Natural killer cell (primary cell): Measurements from ENCODE around the gene GNG8. TPM values are rescaled to one million over a fixed set of nuclear protein-coding genes. Genes with fewer than 3 reads are reported as not detected.
A peak's percentile ranks its signal among the peaks of the same experiment; 100 is the strongest.

ENCODE experiments used
- ATAC-seq, 3 donors: fragments of 150-1000 bp in 2 of 3; fragments of 200-7000 bp in 1 of 3; cut with Tn5 transposase; 1 replicate in 1 of 3; 2 replicates in 2 of 3; pipeline ENCODE4 v1.10.0; 2021; ENCODE audit warnings: mild to moderate bottlenecking in 2 of 3, moderate library complexity in 2 of 3
- DNase-seq, 2 donors: peaks; one replicate each; pipeline versions ENCODE4 v3.0.0 to v3.0.0-alpha.2; 2013 to 2021; ENCODE audit warnings: mixed read lengths in 1 of 2
- H3K27ac ChIP-seq: one replicate; pipeline ENCODE4 v1.5.1; 2013; ENCODE audit warnings: mild to moderate bottlenecking, low read length
- H3K27me3 ChIP-seq: one replicate; pipeline ENCODE4 v1.6.1; 2013; ENCODE audit warnings: low read length; ENCODE audit not compliant: control insufficient read depth, insufficient read depth
- H3K36me3 ChIP-seq: one replicate; pipeline ENCODE4 v1.6.1; 2013; ENCODE audit warnings: low read length; ENCODE audit not compliant: control insufficient read depth, insufficient read depth
- H3K4me1 ChIP-seq: one replicate; pipeline ENCODE4 v1.6.1; 2013; ENCODE audit warnings: low read length; ENCODE audit not compliant: control insufficient read depth, insufficient read depth
- H3K4me3 ChIP-seq: one replicate; pipeline ENCODE4 v1.5.1; 2013; ENCODE audit warnings: low read length
- H3K9me3 ChIP-seq: one replicate; pipeline ENCODE4 v1.6.1; 2013; ENCODE audit warnings: low read length; ENCODE audit not compliant: control insufficient read depth, insufficient read depth
- H3K27ac Mint-ChIP-seq, 2 donors: one replicate each; pipeline ENCODE4 v1.8.0; 2022; ENCODE audit warnings: mild to moderate bottlenecking in 2 of 2, mixed read lengths in 2 of 2, moderate library complexity in 1 of 2
- H3K27me3 Mint-ChIP-seq, 2 donors: one replicate each; pipeline ENCODE4 v1.8.0; 2022; ENCODE audit warnings: low read depth in 2 of 2, mixed read lengths in 2 of 2
- H3K36me3 Mint-ChIP-seq: one replicate; pipeline ENCODE4 v1.8.0; 2022; ENCODE audit warnings: mixed read lengths
- H3K4me1 Mint-ChIP-seq, 2 donors: one replicate each; pipeline ENCODE4 v1.8.0; 2022; ENCODE audit warnings: mixed read lengths in 2 of 2
- H3K4me3 Mint-ChIP-seq: one replicate; pipeline ENCODE4 v1.8.0; 2022; ENCODE audit warnings: mild to moderate bottlenecking, moderate library complexity, mixed read lengths
- H3K9me3 Mint-ChIP-seq, 2 donors: one replicate each; pipeline ENCODE4 v1.8.0; 2022; ENCODE audit warnings: mixed read lengths in 2 of 2
- WGBS: methylation state at CpG from one replicate; pipeline ENCODE4 v1.1.7; 2013; ENCODE audit warnings: missing lambda C conversion rate; ENCODE audit not compliant: insufficient coverage; 5-methylcytosine and 5-hydroxymethylcytosine counted together
- intact Hi-C: fragments of 100-400 bp; cut with micrococcal nuclease; formaldehyde crosslinking; loops from one replicate; pipeline ENCODE4 v1.14.2; 2022
- total RNA-seq, 4 donors: library from RNA; stranded (reverse); fragments of 120-200 nt in 1 of 4; gene quantifications; one replicate each; pipeline versions ENCODE4 v1.2.3 to v1.2.4, GENCODE V29; 2013 to 2022
- TF ChIP-seq, protein P1 (sequence below): fragments of 200-600 bp; IDR thresholded peaks from one replicate; pipeline ENCODE4 v1.8.0; 2022; ENCODE audit warnings: antibody characterized with exemption

The GNG8 gene
- total RNA-seq, 3 donors from 2014 or later (not counting 1 experiment from before 2014, with no cell fraction given), result not detected

DNA sequence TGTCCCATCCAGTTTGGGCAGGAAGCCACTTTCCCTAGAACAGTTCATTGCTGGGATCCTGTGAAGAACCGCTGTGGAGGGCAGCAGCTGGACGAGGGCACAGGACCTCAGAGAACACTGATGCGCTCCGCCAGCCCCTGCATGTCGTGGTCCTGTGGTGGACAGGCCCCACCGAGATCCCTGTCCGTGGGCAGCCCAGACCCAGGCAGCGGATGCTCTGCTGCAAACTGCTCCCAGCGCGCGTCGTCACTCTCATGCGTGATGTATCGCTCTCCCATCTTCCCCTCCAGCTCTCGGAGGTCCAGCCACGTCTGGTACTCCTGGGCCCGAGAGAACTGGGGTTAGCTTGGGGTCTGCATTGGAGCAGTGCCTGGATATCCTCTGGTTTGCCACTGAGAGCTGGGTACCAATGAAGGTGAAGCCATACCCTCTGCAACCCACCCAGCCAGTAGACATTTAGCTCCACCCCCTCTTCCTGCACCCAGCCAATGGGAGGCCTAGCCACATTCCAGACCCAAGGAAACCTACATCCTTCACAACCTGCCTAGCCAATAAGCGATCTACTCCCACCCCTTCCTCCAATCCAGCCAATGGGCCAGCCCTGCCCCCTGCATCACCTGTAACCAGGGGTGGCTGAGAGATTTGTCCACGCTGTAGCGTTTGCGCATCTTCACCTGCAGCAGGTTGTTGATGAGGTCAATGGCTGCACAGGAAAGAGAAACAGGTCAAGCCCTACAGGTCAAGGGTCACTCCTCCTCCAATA, 38.6 kb upstream of the GNG8 start:
- TF ChIP-seq, protein P1, sequence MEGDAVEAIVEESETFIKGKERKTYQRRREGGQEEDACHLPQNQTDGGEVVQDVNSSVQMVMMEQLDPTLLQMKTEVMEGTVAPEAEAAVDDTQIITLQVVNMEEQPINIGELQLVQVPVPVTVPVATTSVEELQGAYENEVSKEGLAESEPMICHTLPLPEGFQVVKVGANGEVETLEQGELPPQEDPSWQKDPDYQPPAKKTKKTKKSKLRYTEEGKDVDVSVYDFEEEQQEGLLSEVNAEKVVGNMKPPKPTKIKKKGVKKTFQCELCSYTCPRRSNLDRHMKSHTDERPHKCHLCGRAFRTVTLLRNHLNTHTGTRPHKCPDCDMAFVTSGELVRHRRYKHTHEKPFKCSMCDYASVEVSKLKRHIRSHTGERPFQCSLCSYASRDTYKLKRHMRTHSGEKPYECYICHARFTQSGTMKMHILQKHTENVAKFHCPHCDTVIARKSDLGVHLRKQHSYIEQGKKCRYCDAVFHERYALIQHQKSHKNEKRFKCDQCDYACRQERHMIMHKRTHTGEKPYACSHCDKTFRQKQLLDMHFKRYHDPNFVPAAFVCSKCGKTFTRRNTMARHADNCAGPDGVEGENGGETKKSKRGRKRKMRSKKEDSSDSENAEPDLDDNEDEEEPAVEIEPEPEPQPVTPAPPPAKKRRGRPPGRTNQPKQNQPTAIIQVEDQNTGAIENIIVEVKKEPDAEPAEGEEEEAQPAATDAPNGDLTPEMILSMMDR, result no peak
- no peak for ATAC-seq
- 97% methylated on average over 21 of the region's 21 CpGs for WGBS
- no peaks in the 10 kb centered on the region for H3K36me3 Mint-ChIP-seq
- DNase-seq, result no peak
- Histone ChIP-seq H3K36me3 (peaks cover 66% of the 10 kb centered on the region), H3K4me3 (no peak overlapping the region), H3K4me1 (no peaks in the 10 kb centered on the region), H3K27ac (no peak overlapping the region), H3K9me3 (no peaks in the 10 kb centered on the region), H3K27me3 (no peaks in the 10 kb centered on the region)
- H3K27ac Mint-ChIP-seq, result peak overlapping the region; percentile 38 to 64
- intact Hi-C loops, result no loop called here
- H3K9me3 Mint-ChIP-seq, result no peaks in the 10 kb centered on the region
- H3K27me3 Mint-ChIP-seq, result no peaks in the 10 kb centered on the region
- no peak overlapping the region for H3K4me3 Mint-ChIP-seq
- H3K4me1 Mint-ChIP-seq, result peaks cover 6 to 21% of the 10 kb centered on the region in 2 donors

DNA sequence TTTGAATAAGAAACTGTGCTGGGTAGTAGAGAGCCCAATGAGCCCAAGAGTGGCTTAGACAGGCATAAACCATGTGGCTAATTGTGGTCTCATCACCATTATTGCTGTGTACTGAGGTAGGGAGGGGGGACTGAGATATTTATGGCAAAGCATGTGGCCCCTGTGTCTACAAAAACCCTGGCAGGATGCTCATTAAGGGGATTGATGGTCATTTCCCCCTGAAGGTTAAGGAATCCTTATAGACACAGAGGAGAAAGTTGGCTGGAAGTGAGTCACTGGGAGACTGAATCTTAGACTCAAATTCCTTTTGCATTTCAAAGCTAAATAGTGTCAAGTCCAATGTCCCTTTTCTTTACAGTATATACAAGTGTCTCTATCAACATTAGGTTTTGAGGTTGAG, 34.8 kb upstream of the GNG8 start:
- Mint-ChIP-seq H3K4me3 (no peak overlapping the region), H3K27me3 (no peaks in the 10 kb centered on the region), H3K4me1 (peaks cover 0 to 6% of the 10 kb centered on the region in 2 donors), H3K27ac (peak overlapping the region; percentile 14 to 58), H3K9me3 (no peaks in the 10 kb centered on the region), H3K36me3 (no peaks in the 10 kb centered on the region)
- intact Hi-C loops, result no loop called here
- H3K9me3 ChIP-seq, result no peaks in the 10 kb centered on the region
- DNase-seq (no peak), ATAC-seq (no peak)
- H3K4me1 ChIP-seq, result no peaks in the 10 kb centered on the region
- peaks cover 35% of the 10 kb centered on the region for H3K36me3 ChIP-seq
- H3K4me3 ChIP-seq, result no peak overlapping the region
- TF ChIP-seq, protein P1, result no peak
- H3K27ac ChIP-seq, result no peak overlapping the region
- no peaks in the 10 kb centered on the region for H3K27me3 ChIP-seq

DNA sequence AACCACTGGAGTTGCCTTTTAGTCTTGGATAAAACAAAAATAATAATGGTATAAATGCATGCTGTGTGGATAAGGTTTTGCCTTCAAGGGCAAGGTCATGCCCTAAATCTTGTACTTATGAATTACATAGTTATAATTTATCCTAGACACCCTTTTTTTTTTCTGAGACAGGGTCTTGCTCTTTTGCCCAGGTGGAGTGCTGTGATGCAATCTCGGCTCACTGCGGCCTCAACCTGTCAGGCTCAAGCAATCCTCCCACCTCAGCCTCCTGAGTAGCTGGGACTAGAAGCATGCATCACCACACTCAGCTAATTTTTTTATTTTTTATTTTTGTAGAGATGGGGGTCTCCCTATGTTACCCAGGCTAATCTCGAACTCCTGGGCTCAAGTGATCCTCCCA, 32.7 kb upstream of the GNG8 start:
- H3K36me3 ChIP-seq, result peaks cover 15% of the 10 kb centered on the region
- no peak overlapping the region for H3K4me3 ChIP-seq
- H3K36me3 Mint-ChIP-seq, result no peaks in the 10 kb centered on the region
- ATAC-seq (no peak), DNase-seq (no peak)
- H3K27me3 Mint-ChIP-seq, result no peaks in the 10 kb centered on the region
- H3K27me3 ChIP-seq, result no peaks in the 10 kb centered on the region
- no peaks in the 10 kb centered on the region for H3K9me3 ChIP-seq
- H3K27ac ChIP-seq, result no peak overlapping the region
- 90% methylated on average over 3 of the region's 3 CpGs for WGBS
- H3K27ac Mint-ChIP-seq, result no peak overlapping the region
- no peaks in the 10 kb centered on the region for H3K4me1 Mint-ChIP-seq
- TF ChIP-seq, protein P1, result no peak
- no peaks in the 10 kb centered on the region for H3K4me1 ChIP-seq
- no peaks in the 10 kb centered on the region for H3K9me3 Mint-ChIP-seq
- H3K4me3 Mint-ChIP-seq, result no peak overlapping the region
- intact Hi-C loops, result no loop called here

DNA sequence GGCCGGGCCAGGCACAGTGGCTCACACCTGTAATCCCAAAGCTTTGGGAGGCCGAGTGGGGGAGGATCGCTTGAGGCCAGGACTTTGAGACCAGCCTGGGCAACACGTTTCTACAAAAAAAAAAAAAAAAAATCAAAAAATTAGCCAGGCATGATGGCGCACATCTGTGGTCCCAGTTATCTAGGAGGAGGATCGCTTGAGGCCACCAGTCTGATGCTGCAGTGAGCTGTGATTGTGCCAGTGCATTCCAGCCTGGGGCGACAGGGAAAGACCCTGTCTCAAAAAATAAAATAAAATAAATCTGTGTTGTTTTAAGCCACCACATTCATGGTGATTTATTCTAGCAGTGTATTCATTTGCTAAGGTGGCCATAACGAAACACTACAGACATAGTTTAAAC, 29.1 kb upstream of the GNG8 start:
- Mint-ChIP-seq H3K27ac (no peak overlapping the region), H3K36me3 (no peaks in the 10 kb centered on the region), H3K4me1 (peaks cover 9 to 18% of the 10 kb centered on the region in 2 donors), H3K9me3 (no peaks in the 10 kb centered on the region), H3K4me3 (no peak overlapping the region), H3K27me3 (peaks cover under 1 to 3% of the 10 kb centered on the region in 2 donors)
- no peaks in the 10 kb centered on the region for H3K36me3 ChIP-seq
- TF ChIP-seq, protein P1, result no peak
- intact Hi-C loops, result no loop called here
- no peak overlapping the region for H3K4me3 ChIP-seq
- ATAC-seq (no peak), DNase-seq (no peak)
- no peak overlapping the region for H3K27ac ChIP-seq
- H3K27me3 ChIP-seq, result peaks cover 5% of the 10 kb centered on the region
- peaks cover 19% of the 10 kb centered on the region for H3K4me1 ChIP-seq
- 85% methylated on average over 7 of the region's 8 CpGs for WGBS
- no peaks in the 10 kb centered on the region for H3K9me3 ChIP-seq
